NCI-H128 (cell line): ENCODE data around the gene ITIH6.
"Not testable (repeated sequence)": the region's sequence is repeated elsewhere in the genome, so short reads cannot be mapped to it uniquely, and the experiment has no call there.

Source experiments
- DNase-seq: peaks from one replicate; lab custom pipeline; 2025; ENCODE audit not compliant: unreplicated experiment; lab: John Stamatoyannopoulos, UW

ITIH6 gene

GRCh38 chrX:54738567-54738966, 59.5 kb downstream of the ITIH6 start:
- not testable (repeated sequence) for DNase-seq

- not testable (repeated sequence) for DNase-seq
Measured at GRCh38 chrX:54736298-54736942, 61.6 kb downstream of the ITIH6 start.

GRCh38 chrX:54721424-54721823, 76.6 kb downstream of the ITIH6 start:
- DNase-seq: no peak

- DNase-seq: no peak
Measured at GRCh38 chrX:54715621-54716020, 82.4 kb downstream of the ITIH6 start.

GRCh38 chrX:54714424-54714823, 83.6 kb downstream of the ITIH6 start:
- DNase-seq: no peak

GRCh38 chrX:54711735-54712134, 86.3 kb downstream of the ITIH6 start:
- no peak for DNase-seq

- no peak for DNase-seq
Measured at GRCh38 chrX:54710920-54711319, 87.1 kb downstream of the ITIH6 start.

- DNase-seq: no peak
Measured at GRCh38 chrX:54708404-54708803, 89.7 kb downstream of the ITIH6 start.
